C1 segment of cervical spinal cord (tissue), 14 donors: Measurements from ENCODE around the gene SLC39A10.

Source experiments
- DNase-seq, 14 donors: peaks; one replicate each; lab custom pipeline; 2025; lab: John Stamatoyannopoulos, UW

The SLC39A10 gene

DNA sequence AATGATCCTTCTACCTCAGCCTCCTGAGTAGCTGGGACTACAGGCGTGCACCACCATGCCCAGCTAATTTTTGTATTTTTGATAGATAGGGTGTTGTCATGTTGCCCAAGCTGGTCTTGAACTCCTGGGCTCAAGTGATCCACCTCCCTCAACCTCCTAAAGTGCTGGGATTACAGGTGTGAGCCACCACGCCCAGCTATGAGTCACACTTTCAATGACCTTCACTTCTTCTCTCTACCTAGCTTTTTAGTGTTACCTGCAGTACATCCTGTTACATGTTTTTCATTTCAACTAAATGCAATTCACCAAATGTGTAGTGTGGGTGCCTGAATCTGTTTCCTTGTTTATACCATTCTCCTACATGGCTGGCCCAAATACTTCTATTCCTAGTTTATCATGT is 64.0 kb downstream of the SLC39A10 start:
- DNase-seq, result no peak

DNA sequence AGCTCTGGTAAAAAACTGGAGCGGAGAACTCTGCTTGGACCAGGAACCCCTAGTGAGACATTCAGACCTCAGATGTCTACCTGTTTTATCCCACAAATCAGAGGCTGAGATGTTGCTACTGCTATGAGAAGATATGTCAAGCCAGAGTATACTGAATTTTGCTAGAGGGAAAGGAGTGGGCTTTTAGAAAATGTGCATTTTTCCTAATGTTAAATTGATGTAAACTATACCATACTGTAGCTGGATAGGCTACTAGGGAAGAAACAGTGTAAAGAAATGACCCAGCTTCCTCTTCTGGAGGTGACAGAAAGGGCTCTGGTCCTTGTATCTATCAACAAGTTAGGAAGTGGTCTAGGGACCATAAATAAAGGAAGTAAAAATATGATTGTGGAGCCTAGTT is 65.0 kb downstream of the SLC39A10 start:
- no peak for DNase-seq

DNA sequence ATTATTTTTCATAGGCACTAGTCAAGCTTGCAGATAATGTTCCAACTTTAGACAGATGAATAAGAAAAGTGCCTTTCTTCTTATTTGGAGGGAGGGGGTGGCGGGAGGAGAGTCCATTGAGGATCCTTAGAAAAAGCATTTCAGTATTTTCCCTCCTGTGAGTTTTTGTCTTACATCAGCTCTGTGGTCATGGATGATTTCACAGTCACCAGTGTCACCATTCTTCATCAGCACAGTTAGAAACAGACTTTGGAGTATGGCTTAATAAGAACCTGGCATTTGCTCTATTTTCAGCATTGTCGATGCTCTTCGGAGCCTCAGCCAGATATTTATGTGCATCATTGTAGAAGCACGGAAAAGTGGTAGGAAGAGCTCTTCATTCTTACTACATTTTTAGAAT is 70.1 kb downstream of the SLC39A10 start:
- DNase-seq, result no peak

DNA sequence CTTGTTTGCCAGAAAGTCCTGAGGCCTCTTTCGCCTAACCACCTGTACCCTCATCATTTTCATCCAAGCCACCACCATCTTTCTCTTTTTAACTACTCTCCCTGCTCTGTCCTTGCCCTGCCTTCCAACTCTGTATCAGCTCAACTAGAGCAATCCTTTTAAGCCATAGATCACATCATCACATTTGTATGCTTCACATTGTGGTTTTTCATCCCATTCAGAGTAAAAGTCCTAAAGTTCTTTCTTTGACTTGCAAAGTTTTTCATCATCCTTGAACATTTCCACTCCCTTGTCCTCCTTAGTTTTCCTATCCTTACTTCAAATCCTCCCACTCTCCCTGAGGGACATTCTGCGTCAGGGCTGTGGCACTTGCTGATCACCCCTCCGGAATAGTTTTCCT is 73.9 kb downstream of the SLC39A10 start:
- DNase-seq, result no peak

DNA sequence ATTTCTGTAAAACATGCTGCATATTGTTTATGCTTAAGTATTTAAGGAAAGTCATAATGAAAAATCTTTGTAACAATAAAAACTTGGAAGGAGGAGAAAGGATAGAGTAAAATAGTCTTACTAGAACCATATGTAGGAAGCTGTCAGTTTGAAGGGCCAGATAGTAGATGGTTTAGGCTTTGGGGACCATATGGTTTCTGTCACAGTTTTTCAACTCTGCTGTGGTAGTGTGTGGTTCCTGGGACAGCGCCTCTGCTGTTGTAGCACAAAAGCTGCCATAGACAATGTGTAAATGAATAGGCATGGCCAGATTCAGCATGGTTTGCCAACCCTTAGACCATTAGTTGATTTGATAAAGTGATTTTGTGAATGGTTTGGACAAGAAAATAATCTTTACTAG is 75.5 kb downstream of the SLC39A10 start:
- no peak for DNase-seq

DNA sequence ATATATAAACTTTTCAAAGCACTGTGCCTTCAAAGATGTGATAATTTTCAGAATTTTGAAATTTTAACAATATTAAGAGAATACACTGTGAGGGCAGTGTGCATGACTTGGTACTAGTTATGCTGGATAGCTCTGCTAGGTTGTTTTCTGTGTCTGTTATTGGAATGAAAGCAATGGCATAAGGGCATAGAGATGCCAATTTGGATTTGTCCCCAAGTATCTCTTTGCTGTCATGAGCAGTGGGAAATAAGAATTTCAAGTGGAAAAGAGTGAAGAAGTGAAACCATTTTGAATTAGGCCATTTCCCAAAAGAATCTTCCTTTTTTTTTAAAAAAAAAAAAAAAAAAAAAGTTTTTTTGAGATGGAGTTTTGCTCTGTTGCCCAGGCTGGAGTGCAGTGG is 76.8 kb downstream of the SLC39A10 start:
- no peak for DNase-seq

DNA sequence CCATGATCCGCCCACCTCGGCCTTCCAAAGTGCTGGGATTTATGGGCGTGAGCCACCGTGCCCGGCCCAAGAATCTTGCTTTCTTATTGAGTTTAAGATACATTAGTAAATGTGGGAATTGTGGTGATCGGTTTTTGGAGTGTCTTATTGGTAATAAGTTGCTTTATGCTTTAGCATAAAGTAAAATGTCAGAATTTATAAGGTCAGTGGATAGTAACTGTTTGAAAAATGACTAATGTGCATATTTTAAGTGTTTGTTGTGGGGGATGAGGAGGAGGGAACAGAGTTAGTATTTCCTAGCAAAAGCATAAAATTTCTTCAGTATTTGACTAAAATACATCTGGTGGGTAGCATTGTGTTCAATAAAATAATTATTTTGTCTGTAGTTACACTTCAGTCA is 77.4 kb downstream of the SLC39A10 start:
- no peak for DNase-seq

DNA sequence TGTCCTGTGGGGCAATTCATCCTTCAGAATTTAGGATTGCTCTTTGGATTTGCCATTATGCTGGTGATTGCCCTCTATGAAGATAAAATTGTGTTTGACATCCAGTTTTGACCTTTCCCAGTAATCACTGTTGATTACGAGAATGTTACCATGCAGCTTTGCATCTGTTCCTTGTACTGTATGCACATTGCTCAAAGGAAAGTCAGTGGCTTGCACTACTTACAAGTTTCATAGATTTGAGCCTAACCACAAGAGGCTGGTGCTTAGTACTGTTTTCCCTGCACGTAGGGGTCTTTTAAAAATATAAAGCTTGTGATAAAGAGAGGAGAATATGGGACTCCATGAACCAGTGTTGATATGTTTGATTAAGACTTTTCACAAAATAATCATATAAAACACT is 77.9 kb downstream of the SLC39A10 start:
- no peak for DNase-seq

DNA sequence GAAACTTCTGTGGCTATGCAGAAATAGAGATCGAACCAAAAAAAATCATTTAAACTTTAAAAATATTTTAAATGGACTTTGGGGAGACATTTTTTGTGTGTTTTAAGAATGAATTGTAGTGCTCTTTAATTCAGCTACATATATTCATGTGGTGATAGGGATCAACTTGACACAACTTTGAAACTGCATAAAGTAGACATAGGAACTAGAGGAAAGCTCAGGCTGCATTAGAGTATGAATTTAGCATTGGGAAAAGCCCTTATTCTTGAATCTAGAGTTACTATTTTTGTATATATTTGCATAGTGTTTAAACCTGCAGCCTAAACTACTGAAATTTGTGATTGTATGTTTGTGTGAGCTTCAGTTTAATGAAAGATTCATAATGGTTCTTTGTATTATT is 78.3 kb downstream of the SLC39A10 start:
- no peak for DNase-seq

DNA sequence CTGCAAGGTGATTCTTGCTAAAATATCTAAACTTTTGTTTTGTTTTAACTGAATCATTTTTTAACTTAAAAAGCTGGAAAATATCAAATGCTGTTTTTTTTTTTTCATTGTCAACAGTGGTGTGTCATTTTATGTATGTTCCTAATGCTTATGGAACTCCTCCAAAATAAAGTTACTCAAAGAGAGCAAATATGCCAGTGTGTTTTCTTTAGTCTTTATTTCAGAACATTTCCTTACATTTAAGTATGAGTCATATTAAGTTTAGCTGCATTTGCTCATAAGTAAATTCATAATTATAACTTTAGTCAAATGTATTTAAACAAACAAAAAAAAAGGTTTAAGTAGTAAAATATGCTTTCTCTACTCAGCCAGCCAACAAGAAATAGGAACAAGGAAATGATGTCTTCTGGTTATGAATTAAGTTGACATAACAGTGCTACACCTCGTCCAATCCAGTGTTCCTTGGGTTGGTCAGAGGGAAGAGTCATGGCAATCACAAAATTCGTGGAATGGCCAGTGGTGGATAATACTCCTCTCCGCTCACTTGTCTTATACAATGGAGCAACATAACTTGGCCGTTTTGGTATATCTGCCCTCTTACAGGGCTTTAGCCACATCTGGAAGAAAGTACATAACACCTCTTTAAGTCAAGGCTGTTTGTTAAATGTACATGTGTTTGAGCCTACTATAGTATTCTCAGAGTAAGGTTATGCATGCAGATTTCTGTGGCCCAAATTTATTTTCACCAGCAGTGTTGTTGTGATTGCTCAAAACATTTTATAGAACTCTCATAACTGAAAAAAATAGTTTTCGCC is 80.7 kb downstream of the SLC39A10 start:
- no peak for DNase-seq

DNA sequence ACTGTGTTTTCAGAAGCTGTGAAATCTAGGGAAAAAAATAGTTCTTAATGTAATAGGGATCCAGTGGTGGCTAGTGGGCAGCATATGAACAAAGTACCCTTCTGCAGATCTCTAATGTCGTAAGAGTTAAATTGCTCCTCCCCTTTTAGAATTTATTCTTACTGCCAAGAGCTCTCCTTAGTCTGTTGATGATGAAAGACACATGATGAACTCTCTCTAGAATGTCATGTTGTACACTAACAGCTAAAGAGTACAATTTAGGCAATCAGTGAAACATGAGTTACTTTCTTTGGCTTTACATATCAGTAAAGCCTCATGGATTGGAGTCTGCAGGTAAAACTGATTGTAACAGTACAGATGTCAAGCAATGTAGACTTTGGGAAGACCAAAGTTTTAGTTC is 84.2 kb downstream of the SLC39A10 start:
- DNase-seq, result no peak

DNA sequence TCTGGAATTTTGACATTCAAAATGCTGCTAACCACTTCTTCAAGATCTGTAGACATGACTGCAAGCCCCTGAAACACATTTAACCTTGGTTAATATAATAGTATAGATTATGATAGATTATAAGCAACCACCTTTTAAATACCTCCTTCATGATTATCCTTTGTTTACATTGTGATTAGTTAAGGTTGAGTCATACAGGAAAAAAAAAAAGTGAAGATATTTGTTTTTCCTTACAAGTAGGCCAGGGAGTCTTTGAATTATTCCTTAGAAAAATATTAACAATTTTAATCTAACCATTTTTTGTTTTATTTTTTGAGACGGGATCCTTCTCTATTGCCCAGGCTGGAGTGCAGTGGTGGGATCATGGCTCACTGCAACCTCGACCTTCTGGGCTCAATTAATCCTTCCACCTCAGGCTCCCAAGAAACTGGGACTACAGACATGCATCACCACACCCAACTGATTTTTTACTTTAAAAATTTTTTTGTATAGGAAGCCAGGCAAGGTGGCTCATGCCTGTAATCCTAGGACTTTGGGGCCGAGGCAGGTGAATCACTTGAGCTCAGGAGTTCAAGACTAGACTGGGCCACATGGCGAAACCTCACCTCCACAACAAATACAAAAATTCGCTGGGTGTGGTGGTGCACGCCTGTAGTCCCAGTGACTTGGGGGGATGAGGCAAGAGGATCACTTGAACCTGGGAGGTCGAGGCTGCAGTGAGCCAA is 99.4 kb downstream of the SLC39A10 start:
- no peak for DNase-seq

DNA sequence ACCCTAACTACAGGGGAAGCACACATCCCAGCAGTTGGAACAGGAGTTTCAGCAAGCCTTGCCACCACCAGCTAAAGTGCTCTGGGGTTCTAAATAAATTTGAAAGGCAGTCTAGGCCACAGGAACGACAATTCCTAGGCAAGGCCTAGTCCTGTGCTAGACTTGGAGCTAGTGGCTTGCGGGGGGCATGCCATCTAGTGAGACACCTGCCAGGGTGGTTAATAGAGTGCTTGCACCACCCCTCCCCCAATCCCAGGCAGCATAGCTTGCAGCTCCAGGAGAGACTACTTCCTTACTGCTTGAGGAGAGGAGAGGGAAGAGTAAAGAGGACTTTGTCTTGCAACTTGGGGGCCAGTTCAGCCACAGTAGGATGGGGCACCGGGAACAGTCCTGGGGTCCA is 101.8 kb downstream of the SLC39A10 start:
- DNase-seq, result no peak

DNA sequence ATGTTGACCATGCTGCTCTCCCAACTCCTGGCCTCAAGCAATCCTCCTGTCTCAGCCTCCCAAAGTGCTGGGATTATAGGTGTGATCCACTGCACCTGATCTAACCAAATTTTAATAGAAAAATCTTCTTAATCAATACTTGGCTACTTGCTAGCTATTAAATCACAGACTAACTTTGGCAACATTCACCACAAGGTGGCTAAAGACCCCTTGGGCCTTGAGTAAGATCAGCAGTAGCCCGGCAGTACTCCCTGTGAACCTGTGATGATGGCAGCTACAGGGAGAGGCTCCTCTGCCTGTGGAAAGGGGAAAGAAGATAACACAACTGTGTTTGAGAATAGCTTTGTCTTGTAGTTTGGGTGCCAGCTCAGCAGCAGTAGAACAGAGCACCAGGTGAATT is 102.9 kb downstream of the SLC39A10 start:
- DNase-seq, result no peak

DNA sequence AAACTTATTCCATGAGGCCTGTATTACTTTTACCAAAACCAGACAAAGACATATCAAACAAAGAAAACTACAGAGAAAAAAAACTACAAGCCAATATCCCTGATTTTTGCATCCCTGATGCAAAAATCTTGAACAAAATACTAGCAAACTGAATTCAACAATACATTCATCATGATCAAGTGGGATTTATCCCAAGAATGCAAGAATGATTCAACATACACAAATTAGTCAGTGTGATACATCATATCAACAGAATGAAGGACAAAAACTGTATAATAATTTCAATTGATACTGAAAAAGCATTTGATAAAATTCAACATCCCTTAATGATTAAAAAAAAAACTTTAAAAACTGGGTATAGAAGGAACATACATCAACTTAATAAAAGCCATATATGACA is 106.8 kb downstream of the SLC39A10 start:
- DNase-seq, result no peak

DNA sequence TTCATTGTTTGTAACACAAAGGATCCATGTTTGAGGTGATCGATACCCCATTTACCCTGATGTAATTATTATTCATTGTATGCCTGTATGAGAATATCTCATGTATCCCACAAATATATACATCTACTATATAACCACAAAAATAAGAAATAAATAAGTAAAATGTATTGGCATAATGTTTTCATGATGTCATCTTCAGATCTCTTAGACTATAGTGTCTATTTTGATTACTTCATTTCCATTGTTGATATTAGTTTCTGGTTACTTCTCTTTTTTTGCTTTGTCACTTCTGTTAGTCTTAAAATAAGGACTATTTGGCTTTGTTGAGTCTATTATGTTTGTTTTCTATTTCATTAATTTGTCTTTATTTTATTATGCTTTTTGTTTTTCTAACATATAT is 109.7 kb downstream of the SLC39A10 start:
- DNase-seq, result no peak

DNA sequence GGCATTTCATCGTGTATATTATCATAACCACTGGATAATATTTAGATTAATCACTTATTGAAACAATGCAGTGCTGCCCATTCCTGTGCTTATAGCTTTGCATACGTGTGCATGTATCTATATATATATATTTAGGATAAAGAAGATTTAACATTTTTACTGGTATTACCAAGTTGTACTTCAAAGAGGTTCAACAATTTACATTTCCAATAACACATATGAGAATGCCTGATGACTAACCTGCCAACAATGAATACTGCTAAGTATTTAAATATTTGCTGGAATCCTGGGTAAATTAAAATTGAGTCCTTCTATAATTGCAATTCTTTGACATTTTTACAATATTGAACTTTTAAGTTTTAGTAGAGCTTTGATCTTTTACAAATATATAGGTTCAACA is 111.4 kb downstream of the SLC39A10 start:
- DNase-seq, result no peak

DNA sequence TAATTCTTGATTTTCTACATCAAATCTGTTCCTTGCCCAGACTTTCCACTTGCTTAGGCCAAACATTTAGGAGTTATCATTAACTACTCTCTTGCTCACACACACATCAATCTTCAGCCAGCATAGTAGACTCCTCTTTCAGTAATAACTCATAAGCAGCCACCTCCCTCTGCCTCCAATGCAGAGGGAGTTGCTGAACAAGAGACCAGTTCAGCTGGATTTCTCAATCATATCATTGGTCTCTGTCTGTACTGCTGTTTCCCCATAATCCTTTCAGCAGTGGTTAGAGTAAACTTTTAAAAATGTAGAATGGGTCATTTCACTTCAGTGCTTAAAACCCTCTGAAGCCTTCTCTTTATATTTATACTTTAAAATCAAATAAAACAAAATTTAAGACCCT is 112.9 kb downstream of the SLC39A10 start:
- DNase-seq, result no peak

DNA sequence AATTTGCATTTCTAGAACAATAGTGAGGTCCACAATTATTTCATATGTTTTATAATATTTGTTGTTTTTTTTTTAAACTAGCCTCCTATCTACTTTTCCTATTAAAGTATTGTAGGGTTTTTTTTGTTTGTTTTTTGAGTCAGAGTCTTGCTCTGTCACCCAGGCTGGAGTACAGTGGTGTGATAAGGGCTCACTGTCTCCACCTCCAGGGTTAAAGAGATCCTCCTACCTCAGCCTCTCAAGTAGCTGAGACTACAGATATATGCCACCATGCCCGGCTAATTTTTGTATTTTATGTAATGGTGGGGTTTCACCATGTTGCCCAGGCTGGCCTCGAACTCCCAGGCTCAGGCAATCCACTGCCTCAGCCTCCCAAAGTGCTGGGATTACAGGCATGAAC is 122.5 kb downstream of the SLC39A10 start:
- DNase-seq, result no peak

DNA sequence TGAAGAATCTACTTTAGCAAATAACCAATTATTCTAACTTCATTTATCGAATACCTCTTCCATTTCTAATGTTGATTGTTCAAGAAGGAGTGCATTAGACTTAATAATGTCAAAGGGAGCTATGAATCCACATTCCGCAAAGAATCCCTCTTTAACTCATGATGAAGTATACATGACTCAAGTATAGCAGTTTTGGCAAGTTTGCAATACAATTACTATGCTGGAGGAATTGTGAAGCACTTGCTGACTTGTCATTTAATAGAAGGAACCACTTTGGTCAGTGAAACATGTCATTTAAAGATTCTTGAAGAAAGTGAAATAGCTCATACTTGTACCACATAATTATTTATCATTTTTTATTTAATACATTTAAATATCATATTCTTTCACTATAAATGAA is 125.1 kb downstream of the SLC39A10 start:
- no peak for DNase-seq
